GM13976 (cell line): ENCODE data around the gene WDR5B.
"Not testable (repeated sequence)": the region's sequence is repeated elsewhere in the genome, so short reads cannot be mapped to it uniquely, and the experiment has no call there.

Experiments used
- DNase-seq: peaks from one replicate; pipeline ENCODE4 v3.0.0; 2012; ENCODE audit warnings: low spot score
- in situ Hi-C: fragments of 300-500 bp; cut with MboI; formaldehyde crosslinking; loops from one replicate; pipeline ENCODE4 v1.12.0; 2022; ENCODE audit warnings: low sequenced_read_pairs, mixed read lengths, inconsistent platforms; ENCODE audit not compliant: unreplicated experiment
- TF ChIP-seq, protein P1 (sequence below): IDR thresholded peaks from 2 replicates; pipeline ENCODE4 v1.5.1; 2012; ENCODE audit warnings: borderline replicate concordance, mild to moderate bottlenecking; ENCODE audit not compliant: insufficient read depth; ENCODE audit errors: extremely low read depth, missing control alignments, control extremely low read depth

WDR5B gene

DNA sequence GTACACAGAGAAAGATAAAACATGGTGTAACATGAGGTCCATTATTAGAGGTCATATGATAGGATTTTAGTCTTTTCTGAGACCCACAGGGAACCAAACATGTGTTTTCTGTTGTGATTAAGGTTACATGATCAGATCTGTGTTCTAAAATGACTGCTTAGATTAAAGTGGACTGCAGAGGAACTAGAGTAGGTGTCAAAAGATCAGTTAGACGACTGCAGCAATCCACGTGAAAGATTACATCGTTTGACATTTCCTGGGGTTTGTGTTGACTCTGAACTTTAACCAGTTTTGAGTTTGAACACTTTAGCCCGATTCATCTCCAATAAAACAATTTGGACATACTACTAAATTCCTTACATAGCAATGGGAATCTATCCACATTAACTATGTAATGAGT is 37.9 kb downstream of the WDR5B start:
- DNase-seq: no peak
- in situ Hi-C loops: no loop called here
- TF ChIP-seq, protein P1, sequence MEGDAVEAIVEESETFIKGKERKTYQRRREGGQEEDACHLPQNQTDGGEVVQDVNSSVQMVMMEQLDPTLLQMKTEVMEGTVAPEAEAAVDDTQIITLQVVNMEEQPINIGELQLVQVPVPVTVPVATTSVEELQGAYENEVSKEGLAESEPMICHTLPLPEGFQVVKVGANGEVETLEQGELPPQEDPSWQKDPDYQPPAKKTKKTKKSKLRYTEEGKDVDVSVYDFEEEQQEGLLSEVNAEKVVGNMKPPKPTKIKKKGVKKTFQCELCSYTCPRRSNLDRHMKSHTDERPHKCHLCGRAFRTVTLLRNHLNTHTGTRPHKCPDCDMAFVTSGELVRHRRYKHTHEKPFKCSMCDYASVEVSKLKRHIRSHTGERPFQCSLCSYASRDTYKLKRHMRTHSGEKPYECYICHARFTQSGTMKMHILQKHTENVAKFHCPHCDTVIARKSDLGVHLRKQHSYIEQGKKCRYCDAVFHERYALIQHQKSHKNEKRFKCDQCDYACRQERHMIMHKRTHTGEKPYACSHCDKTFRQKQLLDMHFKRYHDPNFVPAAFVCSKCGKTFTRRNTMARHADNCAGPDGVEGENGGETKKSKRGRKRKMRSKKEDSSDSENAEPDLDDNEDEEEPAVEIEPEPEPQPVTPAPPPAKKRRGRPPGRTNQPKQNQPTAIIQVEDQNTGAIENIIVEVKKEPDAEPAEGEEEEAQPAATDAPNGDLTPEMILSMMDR: no peak

DNA sequence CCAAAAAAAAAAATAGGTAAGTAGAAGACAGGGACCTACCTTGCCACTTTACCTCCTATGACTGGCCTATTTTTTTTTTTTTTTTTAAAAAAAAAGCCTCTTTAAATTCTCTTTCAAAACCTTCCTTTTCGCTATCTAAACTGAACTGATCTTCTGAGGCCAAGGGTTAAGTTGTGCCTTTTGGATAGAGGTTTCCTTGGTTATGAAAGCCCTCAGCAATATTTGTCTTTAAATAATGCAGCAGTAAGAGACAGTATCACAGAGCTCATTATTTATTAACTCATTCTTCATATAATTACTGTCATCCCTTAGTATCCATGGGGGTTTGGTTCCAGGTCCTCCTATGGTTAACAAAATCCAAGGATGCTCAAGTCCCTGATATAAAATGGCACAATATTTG is 41.8 kb downstream of the WDR5B start:
- DNase-seq: no peak
- in situ Hi-C loops: no loop called here
- TF ChIP-seq, protein P1: no peak

DNA sequence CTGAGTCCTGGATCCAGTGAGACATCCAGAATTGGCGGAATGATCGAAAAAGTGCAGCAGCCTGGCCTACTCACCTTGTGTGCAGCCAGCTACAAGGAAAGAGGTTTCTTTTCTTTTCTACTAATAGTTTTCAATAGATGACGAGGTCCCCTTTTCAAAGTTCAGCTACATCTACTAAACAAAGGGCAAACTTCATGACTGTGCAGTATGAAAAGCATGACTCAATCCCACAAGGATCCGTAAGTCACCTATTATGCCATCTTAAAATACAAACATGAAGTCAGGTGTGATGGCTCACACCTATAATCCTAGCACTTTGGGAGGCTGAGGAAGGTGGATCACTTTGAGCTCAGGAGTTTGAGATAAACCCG is 49.5 kb downstream of the WDR5B start:
- DNase-seq: no peak
- in situ Hi-C loops: no loop called here
- TF ChIP-seq, protein P1: no peak

- DNase-seq, in situ Hi-C loops: not testable (repeated sequence)
Observed at GRCh38 chr3:122365582-122366378, 50.1 kb downstream of the WDR5B start.

GRCh38 chr3:122365073-122365472 is 50.8 kb downstream of the WDR5B start:
- in situ Hi-C loops: no loop called here
- no peak for DNase-seq
- TF ChIP-seq, protein P1: no peak

DNA sequence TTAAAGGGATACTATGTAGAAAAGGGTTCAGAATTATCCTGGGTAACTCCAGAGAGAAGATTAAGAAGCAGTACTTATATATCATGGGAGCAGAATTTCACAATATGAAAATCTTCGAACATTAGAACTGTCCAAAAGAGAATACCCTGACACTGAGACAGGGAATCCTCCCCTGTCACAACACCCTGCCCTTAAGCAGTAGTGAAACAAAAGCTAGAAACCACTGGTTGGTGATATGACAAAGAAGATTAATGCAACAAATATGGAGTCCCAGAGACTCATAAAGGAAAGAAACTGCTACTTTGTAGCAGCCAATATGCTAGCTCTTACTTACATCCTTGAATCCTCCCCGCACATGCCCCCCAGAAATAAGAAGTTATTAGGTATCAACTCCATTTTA is 51.4 kb downstream of the WDR5B start:
- TF ChIP-seq, protein P1: no peak
- in situ Hi-C loops: no loop called here
- DNase-seq: no peak
